Activated naive CD4-positive, alpha-beta T cell treated with anti-CD3 and anti-CD28 coated beads, Interleukin-2, amount 10 ng/mL, durations not matched to agents 7 days and 5 days (primary cell): ENCODE results near the gene RNF224.

Source experiments
- CTCF ChIA-PET: fragments of 350-600 bp; sonication (Branson Sonifier 250); formaldehyde crosslinking; loops from one replicate; lab custom pipeline; 2021; ENCODE audit warnings: antibody characterized with exemption; lab: Charles Lee
- DNase-seq: peaks from one replicate; pipeline ENCODE4 v3.0.0-alpha.2; 2020
- H3K27ac Mint-ChIP-seq: one replicate; pipeline ENCODE4 v1.8.0; 2021; ENCODE audit warnings: mild to moderate bottlenecking, moderate library complexity, mixed read lengths
- H3K27me3 Mint-ChIP-seq: one replicate; pipeline ENCODE4 v1.8.0; 2021; ENCODE audit warnings: mild to moderate bottlenecking, mixed read lengths
- H3K36me3 Mint-ChIP-seq: one replicate; pipeline ENCODE4 v1.8.0; 2021; ENCODE audit warnings: mixed read lengths
- H3K4me1 Mint-ChIP-seq: one replicate; pipeline ENCODE4 v1.8.0; 2021; ENCODE audit warnings: mixed read lengths
- H3K4me3 Mint-ChIP-seq: one replicate; pipeline ENCODE4 v1.8.0; 2021; ENCODE audit warnings: mild to moderate bottlenecking, moderate library complexity, mixed read lengths
- H3K9me3 Mint-ChIP-seq: one replicate; pipeline ENCODE4 v1.8.0; 2021; ENCODE audit warnings: mixed read lengths

RNF224 gene

DNA sequence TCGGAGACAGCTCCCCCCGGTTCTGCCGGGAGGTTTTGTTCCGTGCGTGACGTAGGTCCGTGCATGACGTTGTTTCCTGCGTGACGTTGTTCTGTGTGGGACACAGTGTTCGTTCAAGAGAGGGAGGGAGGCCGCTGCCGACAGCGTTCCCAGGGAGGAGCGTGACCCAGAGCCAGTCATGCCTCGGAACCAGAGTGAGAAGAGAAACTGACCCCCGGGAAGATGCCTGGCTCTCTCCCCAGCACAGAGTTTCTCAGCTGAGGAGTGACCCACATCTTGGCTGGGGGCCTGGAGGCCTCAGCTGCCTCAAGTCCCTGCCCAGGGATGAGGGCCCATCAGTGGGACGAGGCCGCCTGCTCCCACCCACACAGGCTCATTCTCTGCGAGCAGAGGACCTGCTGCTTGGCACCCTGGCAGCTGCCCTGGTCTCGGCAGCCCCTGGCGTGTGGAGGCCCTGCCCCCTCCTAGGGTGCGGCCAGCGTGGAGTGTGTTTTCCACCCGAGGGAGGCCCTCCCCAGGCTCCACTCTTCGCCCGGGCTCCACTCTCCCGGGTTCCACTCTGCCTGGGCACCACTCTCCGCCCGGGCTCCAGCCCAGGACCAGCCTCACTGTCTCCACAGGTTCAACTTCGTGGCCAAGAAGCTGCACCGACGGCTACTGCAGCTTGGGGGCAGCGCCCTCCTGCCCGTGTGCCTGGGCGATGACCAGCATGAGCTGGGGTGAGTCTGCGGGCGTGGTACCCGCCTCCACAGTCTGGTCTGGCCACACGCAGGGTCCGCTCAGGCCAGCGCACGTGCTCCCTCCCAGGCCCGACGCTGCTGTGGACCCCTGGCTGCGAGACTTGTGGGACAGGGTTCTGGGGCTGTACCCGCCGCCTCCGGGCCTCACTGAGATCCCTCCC, 13.9 kb upstream of the RNF224 start:
- Mint-ChIP-seq H3K4me3 (no peak overlapping the region), H3K9me3 (no peaks in the 10 kb centered on the region), H3K36me3 (peaks cover 11% of the 10 kb centered on the region), H3K4me1 (peaks cover 2% of the 10 kb centered on the region), H3K27me3 (no peaks in the 10 kb centered on the region), H3K27ac (no peak overlapping the region)
- no peak for DNase-seq
- CTCF ChIA-PET, result interaction anchor here (1.0 to 1.3 kb wide), 4 partner anchors 9 to 90 kb away, joined by 3 to 4 read pairs (median 4); partner anchors contain the start of genes ANAPC2 and SSNA1

DNA sequence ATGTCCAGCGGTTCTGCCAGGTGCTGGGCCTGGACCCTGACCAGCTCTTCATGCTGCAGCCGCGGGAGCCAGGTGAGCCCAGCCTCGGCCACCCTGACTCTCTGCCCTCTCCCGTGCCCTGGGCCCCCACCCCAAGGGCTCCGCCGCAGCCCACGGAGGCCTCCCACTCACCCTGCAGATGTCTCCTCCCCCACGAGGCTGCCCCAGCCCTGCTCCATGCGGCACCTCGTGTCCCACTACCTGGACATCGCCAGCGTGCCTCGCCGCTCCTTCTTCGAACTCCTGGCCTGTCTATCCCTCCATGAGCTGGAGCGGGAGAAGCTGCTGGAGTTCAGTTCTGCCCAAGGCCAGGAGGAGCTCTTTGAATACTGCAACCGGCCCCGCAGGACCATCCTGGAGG, 12.7 kb upstream of the RNF224 start:
- CTCF ChIA-PET, result interaction anchor here (1.0 kb wide), 1 partner anchor 26 kb away, joined by 3 read pairs; the partner anchor contains the start of genes ANAPC2 and SSNA1
- H3K4me3 Mint-ChIP-seq, result no peak overlapping the region

DNA sequence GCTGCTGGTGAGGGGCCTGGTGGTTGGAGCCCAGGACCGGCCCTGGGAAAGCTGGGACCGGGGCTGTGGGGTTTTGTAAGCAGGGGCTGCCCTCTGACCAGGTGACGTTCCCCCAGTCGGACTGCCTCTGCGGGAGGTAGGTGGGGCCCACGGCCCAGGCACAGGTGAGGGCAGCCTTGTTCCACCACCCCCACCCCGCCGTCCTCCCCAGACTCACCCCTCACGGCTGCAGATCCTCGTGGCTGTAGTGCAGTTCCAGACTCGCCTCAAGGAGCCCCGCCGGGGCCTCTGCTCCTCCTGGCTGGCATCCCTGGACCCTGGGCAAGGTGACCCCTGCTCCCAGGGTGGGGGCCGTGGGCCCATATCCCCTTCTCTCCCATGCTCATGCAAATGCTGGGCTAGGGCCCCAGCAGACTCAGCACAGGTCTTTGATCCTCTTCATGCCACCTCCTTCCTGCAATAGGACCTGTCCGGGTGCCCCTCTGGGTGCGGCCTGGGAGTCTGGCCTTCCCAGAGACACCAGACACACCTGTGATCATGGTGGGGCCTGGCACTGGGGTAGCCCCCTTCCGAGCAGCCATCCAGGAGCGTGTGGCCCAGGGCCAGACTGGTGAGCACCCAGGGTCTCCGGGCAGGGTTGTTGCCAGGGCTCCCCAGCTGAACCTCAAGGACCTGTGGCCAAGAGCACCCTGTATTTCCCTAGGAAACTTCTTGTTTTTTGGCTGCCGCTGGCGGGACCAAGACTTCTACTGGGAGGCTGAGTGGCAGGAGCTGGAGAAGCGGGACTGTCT, 11.9 kb upstream of the RNF224 start:
- Mint-ChIP-seq H3K36me3 (peaks cover 3% of the 10 kb centered on the region), H3K4me1 (peaks cover 2% of the 10 kb centered on the region), H3K27ac (no peak overlapping the region), H3K4me3 (no peak overlapping the region), H3K9me3 (no peaks in the 10 kb centered on the region), H3K27me3 (no peaks in the 10 kb centered on the region)
- CTCF ChIA-PET, result interaction anchor here (0.9 to 1.0 kb wide), 2 partner anchors 26 to 147 kb away, joined by 3 read pairs; no protein-coding TSS in a partner anchor
- DNase-seq, result no peak

More for the DNA sequence above, 12.7 kb upstream of the RNF224 start:
- H3K36me3 Mint-ChIP-seq, result peaks cover 5% of the 10 kb centered on the region
- no peak overlapping the region for H3K27ac Mint-ChIP-seq
- no peak for DNase-seq
- H3K9me3 Mint-ChIP-seq, result no peaks in the 10 kb centered on the region
- H3K27me3 Mint-ChIP-seq, result no peaks in the 10 kb centered on the region
- peaks cover 2% of the 10 kb centered on the region for H3K4me1 Mint-ChIP-seq

DNA sequence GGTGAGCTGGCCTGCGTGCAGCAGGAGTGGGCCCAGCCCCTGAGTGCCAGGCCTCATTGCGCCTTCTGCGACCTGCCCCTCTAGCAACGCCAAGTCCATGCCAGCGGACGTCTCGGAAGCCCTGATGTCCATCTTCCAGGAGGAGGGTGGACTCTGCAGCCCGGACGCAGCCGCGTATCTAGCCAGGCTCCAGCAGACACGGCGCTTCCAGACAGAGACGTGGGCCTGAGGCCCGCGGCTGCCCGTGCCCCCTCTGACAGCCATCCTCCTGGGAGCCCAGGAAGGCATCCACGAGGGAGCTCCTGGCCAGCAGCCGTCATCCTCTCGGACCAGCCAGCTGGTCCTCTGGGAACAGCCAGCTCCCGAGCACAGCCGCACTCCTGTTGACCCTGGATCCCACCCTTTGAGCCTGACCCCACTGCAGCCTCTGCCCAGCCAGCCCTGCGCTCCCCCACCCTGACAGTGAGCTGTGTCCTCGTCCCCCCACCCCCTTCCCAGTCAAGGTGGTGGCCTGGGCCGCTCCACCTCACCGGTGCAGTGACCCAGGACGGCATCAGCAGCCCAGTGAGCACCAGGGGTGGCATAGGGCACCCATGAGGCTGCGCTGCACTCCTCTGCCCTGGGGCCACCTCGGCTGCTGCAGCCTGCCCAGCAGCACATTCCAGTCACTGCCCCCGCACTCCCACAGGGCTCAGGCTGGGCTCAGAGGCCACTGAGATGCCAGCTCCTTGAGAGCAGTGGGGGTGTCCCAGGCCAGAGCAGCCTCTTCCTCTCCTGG, 10.9 kb upstream of the RNF224 start:
- no peak for DNase-seq
- no peak overlapping the region for H3K27ac Mint-ChIP-seq
- CTCF ChIA-PET, result interaction anchor here (0.9 to 1.2 kb wide), 4 partner anchors 20 to 148 kb away, joined by 3 to 5 read pairs (median 3); no protein-coding TSS in a partner anchor

DNA sequence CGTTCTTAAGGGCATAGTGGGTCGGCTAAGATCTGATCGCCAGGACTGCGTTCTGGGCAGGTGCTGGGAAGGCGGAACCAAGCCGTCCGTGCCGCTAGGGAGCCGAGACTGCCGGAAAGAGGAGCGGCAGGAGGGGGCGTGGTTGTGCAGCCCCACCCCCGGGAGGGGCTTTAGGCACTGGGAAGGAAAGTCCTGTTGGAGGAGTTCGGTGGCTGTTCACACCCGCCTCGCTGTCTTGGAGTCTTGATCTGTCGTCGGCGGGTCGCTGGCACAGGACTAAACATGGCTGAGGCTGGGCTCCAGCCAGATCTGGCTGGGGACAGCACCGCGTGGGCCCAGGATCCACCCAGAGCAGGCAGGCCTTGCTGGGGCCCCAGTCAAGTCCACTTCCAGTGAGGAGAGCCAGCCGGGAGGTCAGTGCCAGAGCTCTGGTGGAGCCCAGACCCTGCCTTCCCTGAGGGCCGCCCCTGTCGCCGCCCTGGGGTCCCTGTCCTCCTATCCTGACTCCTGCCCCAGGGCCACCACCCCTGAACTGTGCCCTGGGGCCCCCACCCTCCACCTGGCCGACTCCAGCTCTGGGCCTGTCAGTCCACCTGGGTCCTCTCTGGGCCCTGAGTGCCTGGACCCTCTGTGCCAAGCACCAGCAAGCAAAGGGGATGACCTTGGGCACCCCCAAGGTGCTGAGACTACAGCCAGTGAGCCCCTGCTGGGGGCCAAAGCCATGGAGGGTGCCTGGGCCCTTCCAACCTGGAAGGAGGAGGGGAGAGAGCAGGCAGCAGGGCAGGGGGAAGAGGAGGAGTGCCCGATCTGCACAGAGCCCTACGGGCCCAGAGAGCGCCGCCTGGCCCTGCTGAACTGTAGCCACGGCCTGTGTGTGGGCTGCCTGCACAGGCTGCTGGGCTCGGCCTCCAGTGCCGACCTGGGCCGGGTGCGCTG, 9.8 kb upstream of the RNF224 start:
- Mint-ChIP-seq H3K9me3 (no peaks in the 10 kb centered on the region), H3K4me3 (no peak overlapping the region), H3K27ac (no peak overlapping the region), H3K36me3 (peaks cover 3% of the 10 kb centered on the region), H3K4me1 (peaks cover 2% of the 10 kb centered on the region), H3K27me3 (no peaks in the 10 kb centered on the region)
- CTCF ChIA-PET, result interaction anchor here (0.6 to 1.2 kb wide), 3 partner anchors 19 to 203 kb away, joined by 3 to 5 read pairs (median 4); no protein-coding TSS in a partner anchor
- no peak for DNase-seq

More for the DNA sequence above, 10.9 kb upstream of the RNF224 start:
- Mint-ChIP-seq H3K4me1 (peaks cover 2% of the 10 kb centered on the region), H3K36me3 (peaks cover 3% of the 10 kb centered on the region), H3K27me3 (no peaks in the 10 kb centered on the region), H3K9me3 (no peaks in the 10 kb centered on the region), H3K4me3 (no peak overlapping the region)

DNA sequence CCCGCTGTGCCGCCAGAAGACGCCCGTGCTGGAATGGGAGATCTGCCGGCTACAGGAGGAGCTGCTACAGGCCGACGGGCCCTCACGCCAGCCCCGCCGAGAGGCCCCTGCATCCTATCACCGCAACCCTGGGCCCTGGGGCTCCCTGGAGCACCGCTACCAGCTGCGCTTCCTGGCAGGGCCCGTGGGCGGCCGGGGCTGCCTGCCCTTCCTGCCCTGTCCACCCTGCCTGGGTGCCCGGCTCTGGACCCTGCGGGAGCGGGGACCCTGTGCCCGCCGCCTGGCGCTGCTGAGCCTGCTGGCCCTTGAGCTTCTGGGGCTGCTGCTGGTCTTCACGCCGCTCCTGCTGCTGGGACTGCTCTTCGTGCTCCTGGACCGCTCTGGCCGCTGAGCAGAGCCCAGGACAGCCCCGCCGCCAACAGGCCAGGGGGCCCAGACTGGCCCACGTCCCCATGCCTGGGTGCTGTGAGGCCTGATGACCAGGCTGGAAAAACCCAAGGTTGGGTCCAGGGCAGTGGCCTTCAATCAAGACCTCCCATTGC, 9.0 kb upstream of the RNF224 start:
- no peak for DNase-seq
- Mint-ChIP-seq H3K4me1 (peaks cover 7% of the 10 kb centered on the region), H3K36me3 (no peaks in the 10 kb centered on the region), H3K27ac (no peak overlapping the region), H3K9me3 (no peaks in the 10 kb centered on the region), H3K27me3 (no peaks in the 10 kb centered on the region), H3K4me3 (no peak overlapping the region)
- CTCF ChIA-PET, result no interaction called here

DNA sequence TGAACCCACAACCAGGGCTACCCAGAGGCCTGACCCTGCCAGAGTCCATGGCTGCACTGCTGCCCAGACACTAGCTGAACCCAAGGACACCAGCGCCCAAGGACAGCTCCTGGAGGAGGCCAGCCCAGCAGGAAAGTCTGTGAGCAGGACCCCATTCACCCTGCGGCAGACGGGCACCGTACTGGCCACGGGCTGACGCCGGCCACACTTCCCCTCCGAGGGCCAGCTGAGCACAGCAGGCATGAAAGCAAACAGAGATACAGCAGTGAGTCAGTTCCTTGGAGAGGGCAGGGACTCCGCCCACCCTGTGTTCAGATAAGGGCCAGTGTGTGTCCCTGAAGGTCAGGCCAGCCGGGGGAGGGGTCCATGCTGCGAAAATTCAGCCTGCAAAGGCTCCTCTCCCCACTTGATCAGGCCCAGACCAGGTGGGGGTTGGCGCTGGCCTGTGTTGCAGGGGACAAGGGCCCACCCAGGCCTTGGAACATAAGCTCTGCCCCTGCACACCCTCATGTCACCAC, 8.5 kb upstream of the RNF224 start:
- no peak for DNase-seq
- Mint-ChIP-seq H3K36me3 (no peaks in the 10 kb centered on the region), H3K27me3 (no peaks in the 10 kb centered on the region), H3K4me3 (no peak overlapping the region), H3K27ac (no peak overlapping the region), H3K9me3 (no peaks in the 10 kb centered on the region), H3K4me1 (peaks cover 7% of the 10 kb centered on the region)
- CTCF ChIA-PET, result no interaction called here

DNA sequence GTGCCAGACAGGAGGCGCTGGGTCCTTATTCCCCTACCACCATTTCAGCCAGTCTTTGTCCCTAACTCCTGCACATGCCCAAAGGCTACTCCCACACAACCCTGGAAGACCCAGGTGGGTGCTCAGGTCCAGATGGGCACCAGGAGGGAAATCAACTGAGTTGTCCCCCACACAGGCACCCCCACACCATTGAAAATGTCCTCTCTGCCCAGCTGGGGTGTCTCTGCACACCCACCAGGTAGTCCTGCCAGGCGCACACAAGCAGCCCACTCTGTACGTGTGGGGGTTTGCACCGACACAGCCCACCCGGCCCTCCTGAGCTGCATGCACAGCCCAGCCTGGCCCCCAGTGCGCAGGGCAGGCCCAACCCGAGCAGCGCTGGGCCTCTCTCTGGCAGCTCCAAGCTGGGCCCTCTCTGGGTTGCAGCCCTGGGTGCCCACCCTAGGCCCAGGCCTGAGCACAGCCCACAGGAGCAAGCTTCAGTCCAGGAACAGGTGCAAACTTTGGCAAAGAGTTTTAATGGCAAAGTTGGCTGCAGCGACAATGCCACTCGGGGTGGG, 7.5 kb upstream of the RNF224 start:
- CTCF ChIA-PET, result interaction anchor here (1.5 kb wide), 1 partner anchor 17 kb away, joined by 3 read pairs; no protein-coding TSS in a partner anchor
- peak overlapping the region; percentile 21 for H3K4me3 Mint-ChIP-seq
- H3K27ac Mint-ChIP-seq, result no peak overlapping the region
- H3K36me3 Mint-ChIP-seq, result no peaks in the 10 kb centered on the region
- H3K9me3 Mint-ChIP-seq, result no peaks in the 10 kb centered on the region
- H3K4me1 Mint-ChIP-seq, result peaks cover 14% of the 10 kb centered on the region
- H3K27me3 Mint-ChIP-seq, result no peaks in the 10 kb centered on the region
- no peak for DNase-seq

DNA sequence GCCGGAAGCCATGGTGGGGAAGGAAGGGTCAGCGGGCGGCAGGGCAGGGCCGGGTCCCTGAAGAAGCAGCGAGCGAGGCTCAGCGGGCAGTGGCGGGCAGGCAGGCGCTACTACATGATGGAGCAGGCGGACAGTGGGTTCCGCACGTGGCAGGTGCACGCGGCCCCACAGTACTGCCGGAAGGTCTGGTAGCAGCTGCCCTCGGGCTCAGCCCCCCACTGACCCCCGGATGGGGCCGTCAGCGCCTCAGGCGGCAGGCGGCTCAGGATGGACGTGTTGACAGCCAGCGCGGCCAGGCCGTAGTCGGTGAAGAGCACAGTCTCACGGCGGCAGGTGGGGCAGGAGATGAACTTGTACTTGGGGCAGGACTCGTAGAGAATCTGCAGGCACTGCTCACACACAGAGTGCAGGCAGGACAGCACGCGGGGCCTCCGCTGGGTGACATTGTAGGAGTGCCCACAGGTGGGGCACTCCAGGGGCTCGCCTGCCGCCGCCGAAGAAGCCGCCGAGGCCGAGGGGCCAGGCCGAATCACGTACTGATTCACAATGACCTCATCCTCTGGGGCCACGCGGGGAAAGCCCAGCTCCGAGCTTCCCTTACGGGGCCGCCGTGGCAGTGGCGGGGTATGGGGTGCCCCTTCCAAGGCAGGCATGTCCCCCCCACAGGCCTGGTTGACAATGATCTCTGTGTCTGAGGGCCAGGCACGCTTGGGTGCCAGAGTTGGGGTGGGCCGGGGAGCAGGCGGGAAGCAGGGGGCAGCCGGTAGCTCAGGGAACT, 6.8 kb upstream of the RNF224 start:
- H3K27ac Mint-ChIP-seq, result no peak overlapping the region
- peak overlapping the region; percentile 58 for H3K4me3 Mint-ChIP-seq
- H3K36me3 Mint-ChIP-seq, result no peaks in the 10 kb centered on the region
- no peaks in the 10 kb centered on the region for H3K27me3 Mint-ChIP-seq
- DNase-seq, result no peak
- no peaks in the 10 kb centered on the region for H3K9me3 Mint-ChIP-seq
- CTCF ChIA-PET, result interaction anchor here (1.5 kb wide), 1 partner anchor 16 kb away, joined by 3 read pairs; no protein-coding TSS in a partner anchor
- peaks cover 19% of the 10 kb centered on the region for H3K4me1 Mint-ChIP-seq

DNA sequence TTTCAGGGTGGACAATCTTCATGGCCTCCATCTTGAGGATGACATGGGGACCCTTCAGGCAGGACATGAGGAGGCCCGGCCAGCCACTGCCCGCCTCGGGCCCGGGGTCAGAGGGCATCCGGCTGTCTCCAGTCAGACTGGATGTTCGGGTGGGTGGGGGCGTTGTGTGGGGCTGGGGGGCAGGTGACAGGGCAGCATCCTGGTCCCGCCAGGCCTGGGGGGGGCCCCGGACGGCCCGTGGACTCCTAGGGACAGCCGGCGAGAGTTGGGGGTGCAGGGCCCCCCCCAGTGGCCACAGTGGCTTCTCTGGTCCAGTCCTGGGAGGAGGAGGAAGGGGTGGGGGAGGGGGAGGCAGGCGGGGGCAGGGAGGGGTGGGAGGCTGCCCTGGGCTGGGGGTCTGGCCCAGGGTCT, 6.2 kb upstream of the RNF224 start:
- H3K4me3 Mint-ChIP-seq, result peak overlapping the region; percentile 58
- no peaks in the 10 kb centered on the region for H3K27me3 Mint-ChIP-seq
- DNase-seq, result no peak
- H3K4me1 Mint-ChIP-seq, result peaks cover 19% of the 10 kb centered on the region
- no peak overlapping the region for H3K27ac Mint-ChIP-seq
- CTCF ChIA-PET, result interaction anchor here (2.4 kb wide), 1 partner anchor 33 kb away, joined by 7 read pairs; the partner anchor contains the start of genes ANAPC2 and SSNA1
- H3K9me3 Mint-ChIP-seq, result no peaks in the 10 kb centered on the region
- H3K36me3 Mint-ChIP-seq, result no peaks in the 10 kb centered on the region

DNA sequence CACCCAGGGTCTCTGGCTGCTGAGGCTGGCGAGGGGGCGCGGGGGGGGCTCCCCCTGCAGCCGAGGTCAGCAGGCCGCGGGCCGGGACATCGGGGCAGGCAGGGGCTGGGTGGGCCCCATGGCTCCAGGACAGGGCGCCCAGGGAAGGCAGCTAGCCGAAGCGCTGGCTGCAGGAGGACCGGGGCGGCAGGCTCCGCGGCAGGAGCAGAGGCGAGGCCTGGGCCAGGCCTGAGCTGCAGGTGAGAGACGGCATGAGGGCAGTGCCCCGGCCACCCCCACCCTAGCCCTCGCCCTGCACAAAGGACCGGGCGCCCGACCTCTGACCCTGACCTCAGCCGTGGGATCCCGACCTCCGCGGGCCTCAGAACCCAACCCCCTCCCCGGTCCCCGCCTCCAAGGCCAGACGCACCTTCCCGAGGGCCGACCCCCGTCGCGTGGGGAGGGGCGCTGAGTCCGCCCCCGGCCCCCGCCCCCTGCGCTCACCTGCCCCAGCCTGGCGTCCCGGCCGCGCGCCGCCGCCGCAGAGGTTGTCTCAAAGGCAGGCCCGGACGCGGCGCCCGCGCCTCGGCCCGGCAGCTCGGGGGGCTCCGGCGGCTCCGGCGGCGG, 5.7 kb upstream of the RNF224 start:
- Mint-ChIP-seq H3K27me3 (no peaks in the 10 kb centered on the region), H3K4me1 (peaks cover 23% of the 10 kb centered on the region), H3K36me3 (no peaks in the 10 kb centered on the region), H3K27ac (no peak overlapping the region), H3K9me3 (no peaks in the 10 kb centered on the region), H3K4me3 (no peak overlapping the region)
- DNase-seq, result peak; percentile 62
- CTCF ChIA-PET, result interaction anchor here (1.3 to 2.4 kb wide), 2 partner anchors 33 to 126 kb away, joined by 4 to 7 read pairs; partner anchors contain the start of genes ANAPC2 and SSNA1
